Lung (tissue), 12 donors: ENCODE measurements around the gene CLDN9. TPM values are rescaled to one million over a fixed set of nuclear protein-coding genes. Genes with fewer than 3 reads are reported as not detected.

Source experiments
- ATAC-seq: fragments of 200-7000 bp; cut with Tn5 transposase; one replicate; pipeline ENCODE4 v1.9.1; 2020; ENCODE audit warnings: moderate number of reproducible peaks; ENCODE audit not compliant: insufficient read depth, low FRiP score
- DNase-seq, 3 donors: peaks; one replicate each; pipeline ENCODE4 v3.0.0-alpha.2; 2013 to 2017
- H3K27ac ChIP-seq, 2 donors: one replicate each; pipeline ENCODE4 v1.5.1; 2013; ENCODE audit warnings: mild to moderate bottlenecking in 2 of 2, moderate library complexity in 2 of 2, control low read depth in 1 of 2, inconsistent platforms in 1 of 2, low read depth in 1 of 2, low read length in 1 of 2
- H3K27me3 ChIP-seq, 3 donors: one replicate each; pipeline ENCODE4 v1.5.1; 2013; ENCODE audit warnings: low read length in 2 of 3; ENCODE audit not compliant: control insufficient read depth in 3 of 3, insufficient read depth in 3 of 3
- H3K36me3 ChIP-seq, 4 donors: one replicate each; pipeline ENCODE4 v1.5.1; 2013; ENCODE audit warnings: low read length in 4 of 4, mild to moderate bottlenecking in 1 of 4, moderate library complexity in 1 of 4; ENCODE audit not compliant: control insufficient read depth in 4 of 4, insufficient read depth in 4 of 4
- H3K4me1 ChIP-seq, 5 donors: one replicate each; pipeline ENCODE4 v1.5.1; 2013; ENCODE audit warnings: low read length in 5 of 5, mild to moderate bottlenecking in 2 of 5, moderate library complexity in 1 of 5; ENCODE audit not compliant: control insufficient read depth in 5 of 5, insufficient read depth in 5 of 5
- H3K4me3 ChIP-seq: one replicate; pipeline ENCODE4 v1.5.1; 2013; ENCODE audit warnings: mild to moderate bottlenecking, control low read depth, moderate library complexity
- H3K9ac ChIP-seq, 2 donors: one replicate each; pipeline ENCODE4 v1.5.1; 2013; ENCODE audit warnings: low read length in 2 of 2, control low read depth in 1 of 2; ENCODE audit not compliant: insufficient read depth in 1 of 2
- H3K9me3 ChIP-seq, 4 donors: one replicate each; pipeline ENCODE4 v1.5.1; 2013; ENCODE audit warnings: low read length in 3 of 4, mild to moderate bottlenecking in 1 of 4, moderate library complexity in 1 of 4; ENCODE audit not compliant: control insufficient read depth in 4 of 4, insufficient read depth in 3 of 4
- WGBS, 2 donors: extraction: QIAGEN DNeasy Blood & Tissue Kit; methylation state at CpG; one replicate each; pipeline ENCODE4 v1.1.7; 2013; 5-methylcytosine and 5-hydroxymethylcytosine counted together
- polyA plus RNA-seq, 2 donors: library from polyadenylated mRNA; stranded (reverse); fragments of 200-250 nt; gene quantifications; one replicate each; pipeline ENCODE4 v1.2.1, GENCODE V29; 2013
- total RNA-seq, 2 donors: library from RNA; depleted of rRNA in 1 of 2; stranded (reverse); fragments of >200 nt in 1 of 2; gene quantifications; one replicate each; pipeline ENCODE4 v1.2.1, GENCODE V29; 2014 to 2021
- TF ChIP-seq, protein P1 (sequence below): IDR thresholded peaks from 2 replicates; pipeline ENCODE4 v1.5.1; 2012; ENCODE audit warnings: mild to moderate bottlenecking; ENCODE audit errors: control extremely low read depth, extremely low read depth
- donor health status: control.
- donor health status: control.
- donor health status: Bipolar disorder and iron deficiency.
- donor health status: healthy.
- donor health status: DM: yes; HTN: yes; CAD: no.

Gene CLDN9
- total and polyA plus RNA-seq, 4 donors = 0.91 to 5.3 (median 1.3) TPM

DNA sequence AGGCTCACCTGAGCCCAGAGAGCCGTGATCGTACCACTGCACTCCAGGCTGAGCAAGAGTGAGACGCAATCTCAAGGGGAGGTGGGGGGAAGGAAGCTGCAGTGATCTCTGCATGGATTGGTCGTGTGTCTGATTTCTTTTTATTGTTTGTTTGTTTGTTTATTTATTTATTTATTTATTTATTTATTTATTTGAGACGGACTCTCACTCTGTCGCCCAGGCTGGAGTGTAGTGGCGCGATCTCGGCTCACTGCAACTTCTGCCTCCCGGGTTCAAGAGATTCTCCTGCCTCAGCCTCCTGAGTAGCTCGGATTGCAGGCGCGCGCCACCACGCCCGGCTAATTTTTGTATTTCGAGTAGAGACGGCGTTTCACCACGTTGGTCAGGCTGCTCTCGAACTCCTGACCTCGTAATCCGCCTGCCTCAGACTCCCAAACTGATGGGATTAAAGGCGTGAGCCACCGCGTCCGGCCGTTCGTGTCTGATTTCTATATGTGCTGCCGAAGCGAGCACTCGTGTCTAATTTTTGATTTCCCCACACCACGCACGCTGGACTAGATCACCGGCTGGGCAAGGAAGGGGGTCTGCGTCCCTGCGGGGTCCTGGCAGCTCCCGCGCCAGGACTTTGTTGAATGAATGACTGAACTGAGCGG is 7.0 kb downstream of the CLDN9 start:
- H3K9me3 ChIP-seq = no peaks in the 10 kb centered on the region
- peak overlapping the region in 1 of 2 donors; percentile 99 for H3K27ac ChIP-seq
- H3K4me1 ChIP-seq = peaks cover 0 to 45% (median 26%) of the 10 kb centered on the region in 5 donors
- TF ChIP-seq, protein P1, sequence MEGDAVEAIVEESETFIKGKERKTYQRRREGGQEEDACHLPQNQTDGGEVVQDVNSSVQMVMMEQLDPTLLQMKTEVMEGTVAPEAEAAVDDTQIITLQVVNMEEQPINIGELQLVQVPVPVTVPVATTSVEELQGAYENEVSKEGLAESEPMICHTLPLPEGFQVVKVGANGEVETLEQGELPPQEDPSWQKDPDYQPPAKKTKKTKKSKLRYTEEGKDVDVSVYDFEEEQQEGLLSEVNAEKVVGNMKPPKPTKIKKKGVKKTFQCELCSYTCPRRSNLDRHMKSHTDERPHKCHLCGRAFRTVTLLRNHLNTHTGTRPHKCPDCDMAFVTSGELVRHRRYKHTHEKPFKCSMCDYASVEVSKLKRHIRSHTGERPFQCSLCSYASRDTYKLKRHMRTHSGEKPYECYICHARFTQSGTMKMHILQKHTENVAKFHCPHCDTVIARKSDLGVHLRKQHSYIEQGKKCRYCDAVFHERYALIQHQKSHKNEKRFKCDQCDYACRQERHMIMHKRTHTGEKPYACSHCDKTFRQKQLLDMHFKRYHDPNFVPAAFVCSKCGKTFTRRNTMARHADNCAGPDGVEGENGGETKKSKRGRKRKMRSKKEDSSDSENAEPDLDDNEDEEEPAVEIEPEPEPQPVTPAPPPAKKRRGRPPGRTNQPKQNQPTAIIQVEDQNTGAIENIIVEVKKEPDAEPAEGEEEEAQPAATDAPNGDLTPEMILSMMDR = no peak
- DNase-seq (no peak), ATAC-seq (no peak)
- 30% methylated on average over 40 of the region's 40 CpGs for WGBS, 2 donors
- peak overlapping the region; percentile 25 for H3K4me3 ChIP-seq
- H3K9ac ChIP-seq = peak overlapping the region in 1 of 2 donors; percentile 32
- H3K36me3 ChIP-seq = peaks cover 0 to 3% (median 0%) of the 10 kb centered on the region in 4 donors
- peaks cover 0 to 13% (median 9%) of the 10 kb centered on the region in 3 donors for H3K27me3 ChIP-seq

DNA sequence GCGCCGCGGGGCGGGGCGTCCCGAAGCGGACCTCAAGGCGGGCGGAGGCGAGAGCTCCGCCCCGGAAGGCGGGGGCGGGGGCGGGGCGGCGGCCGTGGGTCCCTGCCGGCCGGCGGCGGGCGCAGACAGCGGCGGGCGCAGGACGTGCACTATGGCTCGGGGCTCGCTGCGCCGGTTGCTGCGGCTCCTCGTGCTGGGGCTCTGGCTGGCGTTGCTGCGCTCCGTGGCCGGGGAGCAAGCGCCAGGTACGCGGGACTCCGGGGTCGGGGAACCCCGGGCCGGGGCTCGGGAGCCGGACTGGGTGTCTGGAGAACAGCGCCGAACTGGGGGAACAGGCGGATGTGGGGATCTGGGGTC is 7.5 kb downstream of the CLDN9 start, which contains the start of gene TNFRSF12A:
TNFRSF12A (plus strand) TSS at position 122 of the 357 bp plus-strand sequence; CDS start at position 152, 30 bp downstream.
- ATAC-seq (peak; percentile 48), DNase-seq (peak; percentile 74 to 84 (median 81))
- peaks cover 0 to 13% (median 9%) of the 10 kb centered on the region in 3 donors for H3K27me3 ChIP-seq
- H3K4me3 ChIP-seq = peak within 1 kb of the TSS; percentile 75
- H3K9ac ChIP-seq = peak within 1 kb of the TSS; percentile 42 to 55
- peaks cover 0 to 3% (median 0%) of the 10 kb centered on the region in 4 donors for H3K36me3 ChIP-seq
- 0% methylated on average over 45 to 49 of the region's 49 CpGs for WGBS, 2 donors
- peak within 1 kb of the TSS; percentile 96 to 99 for H3K27ac ChIP-seq
- peaks cover 0 to 40% (median 26%) of the 10 kb centered on the region in 5 donors for H3K4me1 ChIP-seq
- no peaks in the 10 kb centered on the region for H3K9me3 ChIP-seq
- TF ChIP-seq, protein P1 = no peak

DNA sequence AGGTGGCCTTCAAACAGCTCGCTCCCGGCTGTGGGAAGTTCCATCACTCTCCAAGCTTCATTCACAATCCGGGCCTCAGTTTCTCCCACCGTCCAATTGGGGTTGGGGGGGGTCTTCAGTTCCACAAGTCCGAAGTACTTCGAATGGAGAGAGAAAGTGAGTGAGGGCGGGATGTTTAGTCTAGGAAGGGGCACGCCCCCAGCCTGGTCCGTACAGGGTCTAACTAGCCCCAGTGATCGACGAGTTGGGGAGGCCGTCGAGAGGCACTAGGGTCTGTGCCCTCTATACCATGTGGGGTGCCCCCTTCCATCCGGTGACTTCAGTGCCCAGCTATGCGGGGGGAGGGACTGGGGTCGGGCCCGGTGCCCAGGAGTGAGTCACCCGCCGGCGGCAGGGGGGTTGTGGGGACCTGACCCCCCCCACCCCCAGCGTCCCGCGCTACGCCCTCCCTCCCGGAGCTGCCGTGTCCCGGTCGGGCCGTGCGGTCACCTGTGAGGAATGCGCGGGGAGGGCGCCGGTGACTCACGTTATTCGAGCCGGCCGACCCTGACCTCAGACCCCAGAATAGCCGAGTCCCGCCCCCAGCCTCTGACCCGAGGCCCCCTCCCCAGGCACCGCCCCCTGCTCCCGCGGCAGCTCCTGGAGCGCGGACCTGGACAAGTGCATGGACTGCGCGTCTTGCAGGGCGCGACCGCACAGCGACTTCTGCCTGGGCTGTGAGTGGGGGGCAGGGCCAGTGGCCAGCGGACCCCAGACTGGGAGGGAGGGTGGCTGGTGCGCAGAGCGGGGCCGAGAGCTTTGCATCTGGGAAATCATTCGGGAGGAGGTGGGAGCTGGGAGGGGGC is 8.1 kb downstream of the CLDN9 start:
- TF ChIP-seq, protein P1 = no peak
- peaks cover 0 to 39% (median 26%) of the 10 kb centered on the region in 5 donors for H3K4me1 ChIP-seq
- peak overlapping the region; percentile 75 for H3K4me3 ChIP-seq
- H3K27ac ChIP-seq = peak overlapping the region; percentile 96 to 99
- H3K36me3 ChIP-seq = peaks cover 0 to 5% (median 2%) of the 10 kb centered on the region in 4 donors
- ATAC-seq = peak; percentile 46
- H3K27me3 ChIP-seq = peaks cover 0 to 13% (median 9%) of the 10 kb centered on the region in 3 donors
- H3K9me3 ChIP-seq = no peaks in the 10 kb centered on the region
- 0 to 1% methylated on average over 43 to 57 of the region's 57 CpGs for WGBS, 2 donors
- DNase-seq = peak; percentile 52 to 77 (median 61)
- peak overlapping the region; percentile 42 to 55 for H3K9ac ChIP-seq
